OCI-LY1 (cell line): ENCODE measurements around the gene MCHR2.

Experiments used
- EZH2 ChIP-seq: fragments of 200-600 bp; sonication (generic), shearing (Covaris generic); IDR thresholded peaks from 2 replicates; pipeline ENCODE4 v1.8.0; 2017; ENCODE audit warnings: borderline replicate concordance, mixed run types, mild to moderate bottlenecking, antibody characterized with exemption, low read length, moderate library complexity, mixed read lengths
- TF ChIP-seq, protein P1 (sequence below): fragments of 200-600 bp; sonication (generic), shearing (Covaris generic); IDR thresholded peaks from 2 replicates; pipeline ENCODE4 v1.5.1; 2017; ENCODE audit warnings: mild to moderate bottlenecking, antibody characterized with exemption, low read length, moderate library complexity, mixed read lengths

DNA sequence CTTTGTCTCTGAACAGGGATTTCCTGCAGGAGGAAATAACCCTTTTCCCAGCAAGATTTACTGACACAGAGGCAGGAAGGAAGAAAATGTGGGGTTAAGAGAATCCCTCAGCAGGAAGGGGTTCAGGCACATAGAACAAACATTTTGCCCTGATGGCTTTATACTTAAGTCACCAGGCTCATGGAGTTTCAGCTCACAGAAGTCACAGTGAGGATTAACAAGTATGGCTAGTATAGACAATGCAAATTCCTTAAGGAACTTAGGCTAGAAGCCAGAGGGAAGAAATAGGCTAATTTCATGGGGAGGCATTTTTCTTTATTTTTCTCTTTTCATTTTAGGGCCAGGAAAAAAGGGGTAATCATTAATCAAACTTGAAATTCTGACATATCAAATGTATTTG lies 50.2 kb downstream of the MCHR2 start:
- TF ChIP-seq, protein P1, sequence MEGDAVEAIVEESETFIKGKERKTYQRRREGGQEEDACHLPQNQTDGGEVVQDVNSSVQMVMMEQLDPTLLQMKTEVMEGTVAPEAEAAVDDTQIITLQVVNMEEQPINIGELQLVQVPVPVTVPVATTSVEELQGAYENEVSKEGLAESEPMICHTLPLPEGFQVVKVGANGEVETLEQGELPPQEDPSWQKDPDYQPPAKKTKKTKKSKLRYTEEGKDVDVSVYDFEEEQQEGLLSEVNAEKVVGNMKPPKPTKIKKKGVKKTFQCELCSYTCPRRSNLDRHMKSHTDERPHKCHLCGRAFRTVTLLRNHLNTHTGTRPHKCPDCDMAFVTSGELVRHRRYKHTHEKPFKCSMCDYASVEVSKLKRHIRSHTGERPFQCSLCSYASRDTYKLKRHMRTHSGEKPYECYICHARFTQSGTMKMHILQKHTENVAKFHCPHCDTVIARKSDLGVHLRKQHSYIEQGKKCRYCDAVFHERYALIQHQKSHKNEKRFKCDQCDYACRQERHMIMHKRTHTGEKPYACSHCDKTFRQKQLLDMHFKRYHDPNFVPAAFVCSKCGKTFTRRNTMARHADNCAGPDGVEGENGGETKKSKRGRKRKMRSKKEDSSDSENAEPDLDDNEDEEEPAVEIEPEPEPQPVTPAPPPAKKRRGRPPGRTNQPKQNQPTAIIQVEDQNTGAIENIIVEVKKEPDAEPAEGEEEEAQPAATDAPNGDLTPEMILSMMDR = no peak
- TF ChIP-seq EZH2 = no peak
